GM23338 (cell line): ENCODE measurements around the gene SHISA9. TPM values are rescaled to one million over a fixed set of nuclear protein-coding genes. Genes with fewer than 3 reads are reported as not detected.

Source experiments
- ATAC-seq: fragments of 200-7000 bp; cut with Tn5 transposase; 3 replicates; pipeline ENCODE4 v1.9.1; 2020
- DNase-seq: peaks from one replicate; pipeline ENCODE4 v3.0.0-alpha.2; 2015; ENCODE audit warnings: low spot score
- H2AFZ ChIP-seq: fragments of 200-600 bp; sonication (generic); 2 replicates; pipeline ENCODE4 v1.8.0; 2016; ENCODE audit warnings: antibody characterized with exemption, mild to moderate bottlenecking, moderate library complexity
- H3F3A ChIP-seq: fragments of 200-600 bp; sonication (generic); replicated peaks from 2 replicates; pipeline ENCODE4 v1.8.0; 2017; ENCODE audit warnings: antibody characterized with exemption, mixed run types, low read depth
- H3K27ac ChIP-seq: fragments of 200-600 bp; sonication (generic); 2 replicates; pipeline ENCODE4 v1.6.1; 2016; ENCODE audit warnings: low read depth
- H3K27me3 ChIP-seq: fragments of 200-600 bp; sonication (generic); 2 replicates; pipeline ENCODE4 v1.8.0; 2016; ENCODE audit warnings: mild to moderate bottlenecking, mixed run types, moderate library complexity; ENCODE audit not compliant: insufficient read depth
- H3K36me3 ChIP-seq: fragments of 200-600 bp; sonication (generic); 2 replicates; pipeline ENCODE4 v1.8.0; 2016; ENCODE audit warnings: mild to moderate bottlenecking; ENCODE audit not compliant: insufficient read depth
- H3K4me1 ChIP-seq: fragments of 200-600 bp; sonication (generic); 2 replicates; pipeline ENCODE4 v1.8.0; 2016; ENCODE audit warnings: mild to moderate bottlenecking, moderate library complexity; ENCODE audit not compliant: insufficient read depth
- H3K4me2 ChIP-seq: fragments of 200-600 bp; sonication (generic); 2 replicates; pipeline ENCODE4 v1.7.1; 2017; ENCODE audit warnings: mixed run types
- H3K4me3 ChIP-seq: fragments of 200-600 bp; sonication (generic); 2 replicates; pipeline ENCODE4 v1.6.1; 2016; ENCODE audit warnings: mixed run types
- H3K79me2 ChIP-seq: fragments of 200-600 bp; sonication (generic); replicated peaks from 2 replicates; pipeline ENCODE4 v1.8.0; 2017; ENCODE audit warnings: mild to moderate bottlenecking; ENCODE audit not compliant: insufficient read depth
- H3K9me2 ChIP-seq: fragments of 200-600 bp; sonication (generic); 2 replicates; pipeline ENCODE4 v1.8.0; 2017; ENCODE audit not compliant: insufficient read depth
- H4K20me1 ChIP-seq: fragments of 200-600 bp; sonication (generic); replicated peaks from 2 replicates; pipeline ENCODE4 v1.8.0; 2017; ENCODE audit warnings: mild to moderate bottlenecking; ENCODE audit not compliant: insufficient read depth
- H3K27ac Mint-ChIP-seq: 2 replicates; pipeline ENCODE4 v1.8.0; 2020; ENCODE audit warnings: inconsistent platforms, mild to moderate bottlenecking, moderate library complexity, mixed read lengths
- H3K27me3 Mint-ChIP-seq: 3 replicates; pipeline ENCODE4 v1.8.0; 2022; ENCODE audit warnings: low read depth, mild to moderate bottlenecking, moderate library complexity, mixed read lengths, inconsistent platforms; ENCODE audit not compliant: insufficient read depth, poor library complexity
- H3K36me3 Mint-ChIP-seq: 3 replicates; pipeline ENCODE4 v1.8.0; 2021; ENCODE audit warnings: low read depth, mild to moderate bottlenecking, inconsistent platforms, moderate library complexity, mixed read lengths
- H3K4me1 Mint-ChIP-seq: 3 replicates; pipeline ENCODE4 v1.8.0; 2020; ENCODE audit warnings: mild to moderate bottlenecking, inconsistent platforms, mixed read lengths
- H3K4me3 Mint-ChIP-seq: 3 replicates; pipeline ENCODE4 v1.8.0; 2021; ENCODE audit warnings: moderate library complexity, mild to moderate bottlenecking, inconsistent platforms, mixed read lengths
- H3K9me3 Mint-ChIP-seq: 3 replicates; pipeline ENCODE4 v1.8.0; 2020; ENCODE audit warnings: moderate library complexity, mild to moderate bottlenecking, inconsistent platforms, mixed read lengths
- ETS1 ChIP-seq: IDR thresholded peaks from 2 replicates; pipeline ENCODE4 v1.6.1; 2016; ENCODE audit warnings: antibody characterized with exemption
- POLR2AphosphoS5 ChIP-seq: IDR thresholded peaks from 2 replicates; pipeline ENCODE4 v1.6.1; 2016; ENCODE audit warnings: antibody characterized with exemption, low read depth
- ZNF462 ChIP-seq: fragments of 250-450 bp; sonication (Bioruptor Pico); IDR thresholded peaks from 2 replicates; pipeline ENCODE4 v1.5.0; 2020; ENCODE audit warnings: mild to moderate bottlenecking, moderate library complexity
- polyA plus RNA-seq: library from polyadenylated mRNA; unstranded; fragments of >200 nt; fragmentation: Nextera tagmentation; extraction: Ambion mirVana; gene quantifications from 2 replicates; pipeline ENCODE4 v1.2.1, GENCODE V29; 2016
- total RNA-seq: library from RNA; depleted of rRNA; stranded (reverse); fragments of >200 nt; shearing (Covaris generic); gene quantifications from 2 replicates; pipeline ENCODE4 v1.2.3, GENCODE V29; 2014

Gene SHISA9
- total and polyA plus RNA-seq, 2 experiments from 2014 or later = 10.4 to 45.6 TPM

GRCh38 chr16:13095061-13095460, 193.7 kb downstream of the SHISA9 start (continued):
- TF ChIP-seq ZNF462 (CRISPR knock-in tag) = no peak
- TF ChIP-seq ETS1 = no peak

GRCh38 chr16:13098536-13098935, 197.1 kb downstream of the SHISA9 start:
- ATAC-seq = no peak
- Mint-ChIP-seq H3K4me1 (peaks cover 37% of the 10 kb centered on the region), H3K27ac (no peak overlapping the region; the same call in 1 of the 2 replicates), H3K4me3 (no peak overlapping the region), H3K9me3 (0 out of 3 replicates have a peak, but pooled peaks cover under 1% of the 10 kb centered on the region), H3K27me3 (peaks cover 9% of the 10 kb centered on the region), H3K36me3 (no peaks in the 10 kb centered on the region)
- Histone ChIP-seq H3K79me2 (peaks cover 68% of the 10 kb centered on the region), H4K20me1 (peaks cover 3% of the 10 kb centered on the region; the same call in 1 of the 2 replicates), H3K36me3 (no peaks in the 10 kb centered on the region), H3K27ac (no peak overlapping the region; the same call in 1 of the 2 replicates), H3K27me3 (no peaks in the 10 kb centered on the region), H3F3A (no peaks in the 10 kb centered on the region), H3K4me1 (peaks cover 26% of the 10 kb centered on the region), H3K9me2 (peaks cover 8% of the 10 kb centered on the region; the same call in 1 of the 2 replicates), H3K4me2 (no peak overlapping the region; the same call in 1 of the 2 replicates), H2AFZ (no peak overlapping the region), H3K4me3 (no peak overlapping the region)
- no peak for TF ChIP-seq POLR2AphosphoS5
- DNase-seq = no peak
